ENCODE measurements around the gene TMPRSS6.

DNA sequence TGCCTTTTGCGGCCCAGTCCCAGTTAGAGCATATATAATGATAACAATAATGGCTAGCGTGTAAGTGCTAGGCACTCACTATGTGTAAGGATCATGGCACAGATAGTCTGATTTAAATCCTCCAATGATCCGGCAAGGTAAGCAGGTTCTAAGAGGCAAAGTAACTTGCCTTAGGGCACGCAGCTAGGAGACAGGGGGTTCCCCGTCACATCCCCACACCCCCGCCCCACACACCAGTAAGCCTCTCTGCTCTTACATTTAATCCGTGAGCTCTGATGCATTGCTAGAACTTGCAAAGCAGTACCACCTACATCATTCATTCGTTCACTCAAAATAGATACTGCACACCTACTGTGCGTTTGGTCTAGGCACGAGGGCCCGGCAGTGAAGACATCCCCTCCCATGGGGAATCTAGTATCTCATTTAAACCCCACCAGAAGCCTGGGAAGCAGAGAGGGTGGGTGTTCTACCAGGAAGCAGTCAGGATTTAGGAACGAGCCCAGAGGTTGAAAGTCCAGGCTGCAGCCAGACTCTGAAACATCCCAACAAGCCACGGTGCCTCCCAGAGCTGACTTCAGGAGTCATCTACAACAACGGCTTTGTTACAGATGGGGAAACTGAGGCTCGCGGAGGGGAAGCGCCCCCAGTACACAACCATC lies 20.6 kb downstream of the TMPRSS6 start:
- TF ChIP-seq, protein P1, sequence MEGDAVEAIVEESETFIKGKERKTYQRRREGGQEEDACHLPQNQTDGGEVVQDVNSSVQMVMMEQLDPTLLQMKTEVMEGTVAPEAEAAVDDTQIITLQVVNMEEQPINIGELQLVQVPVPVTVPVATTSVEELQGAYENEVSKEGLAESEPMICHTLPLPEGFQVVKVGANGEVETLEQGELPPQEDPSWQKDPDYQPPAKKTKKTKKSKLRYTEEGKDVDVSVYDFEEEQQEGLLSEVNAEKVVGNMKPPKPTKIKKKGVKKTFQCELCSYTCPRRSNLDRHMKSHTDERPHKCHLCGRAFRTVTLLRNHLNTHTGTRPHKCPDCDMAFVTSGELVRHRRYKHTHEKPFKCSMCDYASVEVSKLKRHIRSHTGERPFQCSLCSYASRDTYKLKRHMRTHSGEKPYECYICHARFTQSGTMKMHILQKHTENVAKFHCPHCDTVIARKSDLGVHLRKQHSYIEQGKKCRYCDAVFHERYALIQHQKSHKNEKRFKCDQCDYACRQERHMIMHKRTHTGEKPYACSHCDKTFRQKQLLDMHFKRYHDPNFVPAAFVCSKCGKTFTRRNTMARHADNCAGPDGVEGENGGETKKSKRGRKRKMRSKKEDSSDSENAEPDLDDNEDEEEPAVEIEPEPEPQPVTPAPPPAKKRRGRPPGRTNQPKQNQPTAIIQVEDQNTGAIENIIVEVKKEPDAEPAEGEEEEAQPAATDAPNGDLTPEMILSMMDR (conservative IDR thresholded peaks at IDR 0.05 in 1 of 2, IDR thresholded peaks at IDR 0.05 in 1 of 2; ENCODE audit: low read depth in 1 of 2, low read length in 2 of 2), result no peak
- no peak for TF ChIP-seq EZH2 (IDR thresholded peaks at IDR 0.05; ENCODE audit: low read length, missing control alignments)
